ENCODE measurements around the gene CFAP141. TPM values are rescaled to one million over a fixed set of nuclear protein-coding genes. Genes with fewer than 3 reads are reported as not detected.

Gene CFAP141
- polyA plus RNA-seq, 2 of the 4 experiments (the other 2 are of a cell fraction), result not detected

- ChIA-PET CTCF (interaction anchor here (0.6 to 1.1 kb wide), 3 partner anchors 12 to 112 kb away, joined by 3 read pairs; no protein-coding TSS in a partner anchor), POLR2A (interaction anchor here (1.9 kb wide), 1 partner anchor 169 kb away, joined by 6 read pairs; the partner anchor contains the start of gene RPS27)
- Histone ChIP-seq H3K9me3 (peaks cover 17% of the 10 kb centered on the region), H3K4me2 (no peak overlapping the region), H3K4me1 (peaks cover 10% of the 10 kb centered on the region; the same call in 1 of the 3 replicates), H3K27ac (no peak overlapping the region), H3K4me3 (no peak overlapping the region)
- ATAC-seq (no peak), DNase-seq (ENCODE audit: low read depth in 1 of 2, low spot score in 1 of 2) (peak in 1 of 2 experiments; percentile 27), FAIRE-seq (no peak)
- TF ChIP-seq MAX (IDR thresholded peaks at IDR 0.05), result no peak
- TF ChIP-seq EP300 (IDR thresholded peaks at IDR 0.05), result 0 out of 5 replicates have a peak, but pooled peaks of 1 of the 2 experiments have one; percentile 5
Measured at GRCh38 chr1:154159554-154159953, 46.6 kb downstream of the CFAP141 start.

- POLR2A ChIA-PET, result interaction anchor here (1.0 to 1.9 kb wide), 2 partner anchors 168 kb away, joined by 4 to 6 read pairs; partner anchors contain the start of gene RPS27
Measured at GRCh38 chr1:154158307-154159125, 47.6 kb downstream of the CFAP141 start.

GRCh38 chr1:154157520-154158306 lies 48.4 kb downstream of the CFAP141 start:
- ChIA-PET POLR2A (interaction anchor here (1.0 kb wide), 1 partner anchor 167 kb away, joined by 4 read pairs; no protein-coding TSS in a partner anchor), CTCF (interaction anchor here (1.9 kb wide), 1 partner anchor 12 kb away, joined by 6 read pairs; no protein-coding TSS in a partner anchor)
- ATAC-seq, result peak; percentile 36 to 37; a peak in 3 of 6 replicates

More at GRCh38 chr1:154158307-154159125, 47.6 kb downstream of the CFAP141 start:
- H3K27ac ChIP-seq, result peak overlapping the region in 1 of 2 experiments; percentile 47; a peak in 2 of 6 replicates
- TF ChIP-seq MAX (IDR thresholded peaks at IDR 0.05), result no peak
- no peak for TF ChIP-seq NFE2L2 (conservative IDR thresholded peaks at IDR 0.05; ENCODE audit: low read length)
- TF ChIP-seq CEBPB (IDR thresholded peaks at IDR 0.05), result no peak
- TF ChIP-seq BHLHE40 (IDR thresholded peaks at IDR 0.05; ENCODE audit: low read depth, low read length), result no peak
- no peak for TF ChIP-seq CBX8 (IDR thresholded peaks at IDR 0.05)
- no peak for TF ChIP-seq RFX5 (IDR thresholded peaks at IDR 0.05)
- no peak for TF ChIP-seq FOXS1 (CRISPR knock-in tag; IDR thresholded peaks at IDR 0.05)
- no peak for TF ChIP-seq ZNF302 (CRISPR knock-in tag; IDR thresholded peaks at IDR 0.05)
- no peak for TF ChIP-seq NPAS2 (CRISPR knock-in tag; IDR thresholded peaks at IDR 0.05; ENCODE audit: borderline replicate concordance)
- TF ChIP-seq PHF8 (IDR thresholded peaks at IDR 0.05; ENCODE audit: borderline replicate concordance, low read depth), result no peak
- no peak for TF ChIP-seq POLR2AphosphoS2 (conservative IDR thresholded peaks at IDR 0.05; ENCODE audit: low read length)
- TF ChIP-seq RARB (CRISPR knock-in tag; IDR thresholded peaks at IDR 0.05), result no peak
- TF ChIP-seq EP300 (IDR thresholded peaks at IDR 0.05), result no peak
- no peak for TF ChIP-seq EHMT2 (IDR thresholded peaks at IDR 0.05; ENCODE audit: low read depth)
- TF ChIP-seq HEYL (CRISPR knock-in tag; IDR thresholded peaks at IDR 0.05), result no peak
- TF ChIP-seq TP53 (CRISPR knock-in tag; IDR thresholded peaks at IDR 0.05), result no peak
- TF ChIP-seq KDM5A (IDR thresholded peaks at IDR 0.05), result no peak
- no peak for TF ChIP-seq HDAC2 (IDR thresholded peaks at IDR 0.05)
- no peak for TF ChIP-seq ZFP36 (IDR thresholded peaks at IDR 0.05; ENCODE audit: borderline replicate concordance, partially characterized antibody)
- no peak for TF ChIP-seq E2F6 (IDR thresholded peaks at IDR 0.05; ENCODE audit: borderline replicate concordance, low read depth)
- no peak overlapping the region for H3K4me3 ChIP-seq
- CTCF ChIA-PET, result interaction anchor here (1.9 kb wide), 1 partner anchor 13 kb away, joined by 6 read pairs; no protein-coding TSS in a partner anchor
- FAIRE-seq (no peak), DNase-seq (ENCODE audit: low read depth in 1 of 2, low spot score in 1 of 2) (no peak), ATAC-seq (no peak)
- peaks cover 10% of the 10 kb centered on the region; the same call in 1 of the 3 replicates for H3K4me1 ChIP-seq
- no peak overlapping the region for H3K4me2 ChIP-seq
- peaks cover 17% of the 10 kb centered on the region for H3K9me3 ChIP-seq
- 97% methylated on average over 8 of the region's 8 CpGs for WGBS (ENCODE audit: missing lambda C conversion rate)

More at GRCh38 chr1:154157520-154158306, 48.4 kb downstream of the CFAP141 start:
- no peak for FAIRE-seq
- TF ChIP-seq BCL3 (IDR thresholded peaks at IDR 0.05) (no peak), KDM1A (IDR thresholded peaks at IDR 0.05; ENCODE audit: low read depth) (no peak), CBX2 (IDR thresholded peaks at IDR 0.05; ENCODE audit: borderline replicate concordance, low read depth) (no peak), HOXA7 (CRISPR knock-in tag; IDR thresholded peaks at IDR 0.05) (no peak)
- peak overlapping the region in 1 of 2 experiments; percentile 47; a peak in 3 of 6 replicates for H3K27ac ChIP-seq
- peak in 1 of 2 experiments; percentile 32 for DNase-seq (ENCODE audit: low read depth in 1 of 2, low spot score in 1 of 2)
- 64% methylated on average over 7 of the region's 7 CpGs for WGBS (ENCODE audit: missing lambda C conversion rate)
- H3K4me2 ChIP-seq, result no peak overlapping the region
- peaks cover 17% of the 10 kb centered on the region for H3K9me3 ChIP-seq
- H3K4me1 ChIP-seq, result peaks cover 10% of the 10 kb centered on the region; the same call in 1 of the 3 replicates
- H3K4me3 ChIP-seq, result no peak overlapping the region

All from A549 (cell line).